ENCODE data around the gene CITED1. TPM values are rescaled to one million over a fixed set of nuclear protein-coding genes. Genes with fewer than 3 reads are reported as not detected.
A peak's percentile ranks its signal among the peaks of the same experiment; 100 is the strongest.

CITED1 gene
- total RNA-seq, 1 experiment from 2014 or later: 2.8 TPM

GRCh38 chrX:72282302-72282701 lies 23.4 kb downstream of the CITED1 start:
- ChIA-PET CTCF (no interaction called here), POLR2A (no interaction called here), RAD21 (ENCODE audit: low non-redundant PET in 1 of 2, low total read pairs in 2 of 2, uncharacterized antibody in 2 of 2, unreplicated experiment in 2 of 2) (no interaction called here)
- ATAC-seq (no peak), DNase-seq (ENCODE audit: low read depth, low spot score) (no peak)
- Histone ChIP-seq H4K20me1 (ENCODE audit: insufficient read depth) (no peaks in the 10 kb centered on the region), H3K4me2 (ENCODE audit: low read length) (no peak overlapping the region), H3K27ac (ENCODE audit: low read depth, low read length) (no peak overlapping the region), H2AFZ (ENCODE audit: low read depth, low read length, poor library complexity, severe bottlenecking) (no peak overlapping the region), H3K79me2 (ENCODE audit: insufficient read depth, low read length) (no peaks in the 10 kb centered on the region), H3K36me3 (ENCODE audit: control insufficient read depth in 1 of 2, insufficient read depth in 2 of 2, low read length in 2 of 2) (no peaks in the 10 kb centered on the region), H3K4me1 (ENCODE audit: control insufficient read depth in 1 of 2, insufficient read depth in 2 of 2, low read length in 2 of 2) (peaks cover 0 to 9% of the 10 kb centered on the region in 2 experiments; a peak in 1 of 4 replicates), H3K9me3 (ENCODE audit: control insufficient read depth in 1 of 2, insufficient read depth in 1 of 2, low read depth in 1 of 2, low read length in 2 of 2) (no peaks in the 10 kb centered on the region), H3K4me3 (replicated peaks in 1 of 2; ENCODE audit: low read depth in 1 of 2, low read length in 2 of 2) (no peak overlapping the region), H3K9ac (ENCODE audit: low read length) (no peak overlapping the region), H3K27me3 (ENCODE audit: insufficient read depth, low read length) (no peaks in the 10 kb centered on the region), H3K9me2 (ENCODE audit: insufficient read depth) (no peaks in the 10 kb centered on the region)
- intact Hi-C loops (cut with micrococcal nuclease): no loop called here
- no peak for TF ChIP-seq POLR2A (IDR thresholded peaks at IDR 0.05; ENCODE audit: borderline replicate concordance, extremely low read depth, insufficient read depth, insufficient read length)
- no TSS peak for BruUV-seq (replicated peaks)

- DNase-seq (ENCODE audit: low read depth, low spot score): no peak
- Histone ChIP-seq H3K9me2 (ENCODE audit: insufficient read depth) (no peaks in the 10 kb centered on the region), H2AFZ (ENCODE audit: low read depth, low read length, poor library complexity, severe bottlenecking) (peak overlapping the region; percentile 16), H3K4me3 (replicated peaks in 1 of 2; ENCODE audit: low read depth in 1 of 2, low read length in 2 of 2) (no peak overlapping the region), H3K9me3 (ENCODE audit: control insufficient read depth in 1 of 2, insufficient read depth in 1 of 2, low read depth in 1 of 2, low read length in 2 of 2) (no peaks in the 10 kb centered on the region), H3K27me3 (ENCODE audit: insufficient read depth, low read length) (no peaks in the 10 kb centered on the region), H3K9ac (ENCODE audit: low read length) (no peak overlapping the region), H3K4me1 (ENCODE audit: control insufficient read depth in 1 of 2, insufficient read depth in 2 of 2, low read length in 2 of 2) (peaks cover 0 to 16% of the 10 kb centered on the region in 2 experiments; a peak in 2 of 4 replicates), H3K79me2 (ENCODE audit: insufficient read depth, low read length) (peaks cover 16% of the 10 kb centered on the region), H4K20me1 (ENCODE audit: insufficient read depth) (0 out of 2 replicates have a peak, but pooled peaks cover under 1% of the 10 kb centered on the region), H3K36me3 (ENCODE audit: control insufficient read depth in 1 of 2, insufficient read depth in 2 of 2, low read length in 2 of 2) (peaks cover 6 to 13% of the 10 kb centered on the region in 2 experiments; a peak in 2 of 4 replicates), H3K4me2 (ENCODE audit: low read length) (peak overlapping the region; percentile 23; the same call in 1 of the 2 replicates), H3K27ac (ENCODE audit: low read depth, low read length) (no peak overlapping the region)
- ChIA-PET CTCF (no interaction called here), RAD21 (ENCODE audit: low non-redundant PET in 1 of 2, low total read pairs in 2 of 2, uncharacterized antibody in 2 of 2, unreplicated experiment in 2 of 2) (no interaction called here), POLR2A (no interaction called here)
- ATAC-seq: no peak
- TF ChIP-seq POLR2AphosphoS5 (IDR thresholded peaks at IDR 0.05; ENCODE audit: low read depth, low read length) (no peak), EGR1 (IDR thresholded peaks at IDR 0.05; ENCODE audit: low read depth) (no peak), SIN3A (IDR thresholded peaks at IDR 0.05; ENCODE audit: low read depth) (no peak), CEBPB (IDR thresholded peaks at IDR 0.05; ENCODE audit: low read depth) (no peak), ZNF274 (IDR thresholded peaks at IDR 0.05; ENCODE audit: low read depth, low read length) (no peak)
- no TSS peak for BruUV-seq (replicated peaks)
- intact Hi-C loops (cut with micrococcal nuclease): no loop called here
These were observed 25.3 kb downstream of the CITED1 start for GRCh38 chrX:72280321-72280845.
